ENCODE measurements around the gene DDX39B. TPM values are rescaled to one million over a fixed set of nuclear protein-coding genes. Genes with fewer than 3 reads are reported as not detected.

DDX39B gene
- total RNA-seq, 1 experiment from 2014 or later: 565 TPM

- no peak for DNase-seq (ENCODE audit: unreplicated experiment)
- Mint-ChIP-seq H3K27ac (ENCODE audit: low read depth, unreplicated experiment) (peak overlapping the region; percentile 20), H3K4me3 (ENCODE audit: unreplicated experiment) (peak overlapping the region; percentile 75), H3K36me3 (ENCODE audit: insufficient read depth, unreplicated experiment) (peaks cover 28% of the 10 kb centered on the region), H3K4me1 (ENCODE audit: insufficient read depth, unreplicated experiment) (peaks cover 19% of the 10 kb centered on the region), H3K9me3 (ENCODE audit: unreplicated experiment) (no peaks in the 10 kb centered on the region), H3K27me3 (ENCODE audit: insufficient read depth, unreplicated experiment) (no peaks in the 10 kb centered on the region)
- POLR2A ChIA-PET: interaction anchor here (1.0 to 3.1 kb wide), 2 partner anchors 39 to 116 kb away, joined by 3 to 12 read pairs; partner anchors contain the start of gene C6orf47
- no peak for TF ChIP-seq CTCF (IDR thresholded peaks at IDR 0.05; ENCODE audit: unreplicated experiment)
- no TSS peak for BruUV-seq (replicated peaks)
- CTCF ChIA-PET: interaction anchor here (0.6 to 7.6 kb wide), 4 partner anchors 48 to 406 kb away, joined by 3 to 160 read pairs (median 6); partner anchors contain the start of gene MICB
- intact Hi-C loops (cut with micrococcal nuclease): loop anchor here (5.0 to 10.0 kb wide), 2 partner anchors 37 to 230 kb away; partner anchors contain the start of genes LTB and VWA7
Measured at GRCh38 chr6:31545291-31545690, 3.5 kb upstream of the DDX39B start.

- Mint-ChIP-seq H3K36me3 (ENCODE audit: insufficient read depth, unreplicated experiment) (peaks cover 28% of the 10 kb centered on the region), H3K4me3 (ENCODE audit: unreplicated experiment) (no peak overlapping the region), H3K27me3 (ENCODE audit: insufficient read depth, unreplicated experiment) (no peaks in the 10 kb centered on the region), H3K9me3 (ENCODE audit: unreplicated experiment) (no peaks in the 10 kb centered on the region), H3K4me1 (ENCODE audit: insufficient read depth, unreplicated experiment) (peaks cover 25% of the 10 kb centered on the region), H3K27ac (ENCODE audit: low read depth, unreplicated experiment) (no peak overlapping the region)
- no peak for TF ChIP-seq CTCF (IDR thresholded peaks at IDR 0.05; ENCODE audit: unreplicated experiment)
- no peak for DNase-seq (ENCODE audit: unreplicated experiment)
- no TSS peak for BruUV-seq (replicated peaks)
- intact Hi-C loops (cut with micrococcal nuclease): loop anchor here (5.0 to 10.0 kb wide), 2 partner anchors 38 to 230 kb away; partner anchors contain the start of genes LTB and VWA7
- POLR2A ChIA-PET: interaction anchor here (0.7 to 3.1 kb wide), 4 partner anchors 40 to 117 kb away, joined by 3 to 12 read pairs (median 3); partner anchors contain the start of gene C6orf47
- CTCF ChIA-PET: interaction anchor here (0.6 to 7.6 kb wide), 5 partner anchors 48 to 406 kb away, joined by 3 to 160 read pairs (median 3); partner anchors contain the start of gene MICB
Measured at GRCh38 chr6:31544676-31545075, 2.9 kb upstream of the DDX39B start.

GRCh38 chr6:31543639-31544038, 1.8 kb upstream of the DDX39B start:
- H3K4me1 Mint-ChIP-seq (ENCODE audit: insufficient read depth, unreplicated experiment): peaks cover 36% of the 10 kb centered on the region
- CTCF ChIA-PET: interaction anchor here (0.6 to 7.6 kb wide), 5 partner anchors 46 to 119 kb away, joined by 3 to 160 read pairs (median 5); no protein-coding TSS in a partner anchor
- TF ChIP-seq CTCF (IDR thresholded peaks at IDR 0.05; ENCODE audit: unreplicated experiment): no peak
- intact Hi-C loops (cut with micrococcal nuclease): loop anchor here (2.0 to 10.0 kb wide), 2 partner anchors 145 to 231 kb away; partner anchors contain the start of gene VWA7
- no TSS peak for BruUV-seq (replicated peaks)
- H3K9me3 Mint-ChIP-seq (ENCODE audit: unreplicated experiment): no peaks in the 10 kb centered on the region
- H3K4me3 Mint-ChIP-seq (ENCODE audit: unreplicated experiment): no peak overlapping the region
- POLR2A ChIA-PET: interaction anchor here (1.2 to 6.8 kb wide), 8 partner anchors 12 to 117 kb away, joined by 3 to 173 read pairs (median 20); partner anchors contain the start of genes APOM, BAG6, C6orf47 and MICB
- no peak for DNase-seq (ENCODE audit: unreplicated experiment)
- peaks cover 30% of the 10 kb centered on the region for H3K36me3 Mint-ChIP-seq (ENCODE audit: insufficient read depth, unreplicated experiment)
- H3K27ac Mint-ChIP-seq (ENCODE audit: low read depth, unreplicated experiment): no peak overlapping the region
- H3K27me3 Mint-ChIP-seq (ENCODE audit: insufficient read depth, unreplicated experiment): no peaks in the 10 kb centered on the region

GRCh38 chr6:31541059-31541657, 645 bp downstream of the DDX39B start:
- H3K27me3 Mint-ChIP-seq (ENCODE audit: insufficient read depth, unreplicated experiment): no peaks in the 10 kb centered on the region
- BruUV-seq (replicated peaks): TSS peak; percentile 64
- peak; percentile 78 for DNase-seq (ENCODE audit: unreplicated experiment)
- CTCF ChIA-PET: interaction anchor here (0.6 to 2.2 kb wide), 7 partner anchors 12 to 57 kb away, joined by 3 to 17 read pairs (median 5); no protein-coding TSS in a partner anchor
- intact Hi-C loops (cut with micrococcal nuclease): loop anchor here (1.0 to 10.0 kb wide), 3 partner anchors 43 to 234 kb away; partner anchors contain the start of genes MICB and VWA7
- H3K4me3 Mint-ChIP-seq (ENCODE audit: unreplicated experiment): peak overlapping the region; percentile 71
- POLR2A ChIA-PET: interaction anchor here (0.6 to 6.8 kb wide), 39 partner anchors 9 to 1731 kb away, joined by 3 to 173 read pairs (median 5); partner anchors contain the start of genes ABHD16A, BAG6, C6orf47 and CLIC1
- H3K4me1 Mint-ChIP-seq (ENCODE audit: insufficient read depth, unreplicated experiment): peaks cover 33% of the 10 kb centered on the region
- no peaks in the 10 kb centered on the region for H3K9me3 Mint-ChIP-seq (ENCODE audit: unreplicated experiment)
- TF ChIP-seq CTCF (IDR thresholded peaks at IDR 0.05; ENCODE audit: unreplicated experiment): no peak
- peaks cover 55% of the 10 kb centered on the region for H3K36me3 Mint-ChIP-seq (ENCODE audit: insufficient read depth, unreplicated experiment)
- peak overlapping the region; percentile 96 for H3K27ac Mint-ChIP-seq (ENCODE audit: low read depth, unreplicated experiment)

All from MCF 10A (cell line).